Lower leg skin (tissue), 3 donors: ENCODE data around the gene SRD5A1.

Source experiments
- POLR2A ChIP-seq, 2 donors: fragments of 450-650 bp; IDR thresholded peaks; one replicate each; pipeline ENCODE4 v1.6.1; 2016 to 2017; ENCODE audit warnings: antibody characterized with exemption in 2 of 2, mild to moderate bottlenecking in 1 of 2, moderate library complexity in 1 of 2
- TF ChIP-seq, protein P1 (sequence below), 3 donors: fragments of 450-650 bp; IDR thresholded peaks; one replicate each; pipeline ENCODE4 v1.5.1; 2016; ENCODE audit warnings: antibody characterized with exemption in 3 of 3, mild to moderate bottlenecking in 3 of 3, moderate library complexity in 2 of 3

DNA sequence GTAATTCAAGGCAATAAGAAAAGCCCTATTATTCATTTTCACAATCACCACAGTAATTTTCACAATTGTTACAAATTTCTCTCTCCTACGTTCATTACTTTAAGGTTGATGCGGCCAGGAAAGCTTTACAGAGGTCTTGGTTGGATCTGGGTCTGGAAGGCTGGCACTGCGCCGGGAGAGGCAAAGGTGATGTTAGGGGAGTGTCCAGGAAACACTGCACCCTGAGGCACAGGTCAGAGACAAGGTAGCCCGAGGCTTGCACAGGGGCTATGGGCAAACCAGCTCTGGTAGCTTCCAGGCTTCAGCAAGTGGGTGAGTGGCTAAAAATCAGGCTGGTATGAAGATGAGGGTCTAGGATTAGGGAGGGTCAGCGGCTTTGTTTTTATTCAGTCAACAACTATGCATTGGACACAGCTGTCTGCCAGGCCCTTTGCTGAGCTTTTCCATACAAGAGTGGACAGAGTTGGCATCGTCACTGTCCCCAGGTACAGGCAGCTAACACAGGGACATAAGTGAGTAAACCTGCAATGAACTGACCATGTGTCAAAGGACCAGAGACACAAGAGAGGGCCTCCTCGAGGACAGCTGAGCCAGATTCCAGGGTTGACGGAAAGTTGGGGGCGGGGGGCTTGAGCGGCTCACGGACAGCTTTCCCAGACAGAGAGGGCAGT, 67.6 kb downstream of the SRD5A1 start:
- TF ChIP-seq, protein P1, sequence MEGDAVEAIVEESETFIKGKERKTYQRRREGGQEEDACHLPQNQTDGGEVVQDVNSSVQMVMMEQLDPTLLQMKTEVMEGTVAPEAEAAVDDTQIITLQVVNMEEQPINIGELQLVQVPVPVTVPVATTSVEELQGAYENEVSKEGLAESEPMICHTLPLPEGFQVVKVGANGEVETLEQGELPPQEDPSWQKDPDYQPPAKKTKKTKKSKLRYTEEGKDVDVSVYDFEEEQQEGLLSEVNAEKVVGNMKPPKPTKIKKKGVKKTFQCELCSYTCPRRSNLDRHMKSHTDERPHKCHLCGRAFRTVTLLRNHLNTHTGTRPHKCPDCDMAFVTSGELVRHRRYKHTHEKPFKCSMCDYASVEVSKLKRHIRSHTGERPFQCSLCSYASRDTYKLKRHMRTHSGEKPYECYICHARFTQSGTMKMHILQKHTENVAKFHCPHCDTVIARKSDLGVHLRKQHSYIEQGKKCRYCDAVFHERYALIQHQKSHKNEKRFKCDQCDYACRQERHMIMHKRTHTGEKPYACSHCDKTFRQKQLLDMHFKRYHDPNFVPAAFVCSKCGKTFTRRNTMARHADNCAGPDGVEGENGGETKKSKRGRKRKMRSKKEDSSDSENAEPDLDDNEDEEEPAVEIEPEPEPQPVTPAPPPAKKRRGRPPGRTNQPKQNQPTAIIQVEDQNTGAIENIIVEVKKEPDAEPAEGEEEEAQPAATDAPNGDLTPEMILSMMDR (IDR thresholded peaks at IDR 0.05): no peak
- no peak for TF ChIP-seq POLR2A (IDR thresholded peaks at IDR 0.05)
